ENCODE measurements around the gene ENO2. TPM values are rescaled to one million over a fixed set of nuclear protein-coding genes. Genes with fewer than 3 reads are reported as not detected.

Gene ENO2
- total RNA-seq, 1 experiment from 2014 or later, result 33.5 TPM

DNA sequence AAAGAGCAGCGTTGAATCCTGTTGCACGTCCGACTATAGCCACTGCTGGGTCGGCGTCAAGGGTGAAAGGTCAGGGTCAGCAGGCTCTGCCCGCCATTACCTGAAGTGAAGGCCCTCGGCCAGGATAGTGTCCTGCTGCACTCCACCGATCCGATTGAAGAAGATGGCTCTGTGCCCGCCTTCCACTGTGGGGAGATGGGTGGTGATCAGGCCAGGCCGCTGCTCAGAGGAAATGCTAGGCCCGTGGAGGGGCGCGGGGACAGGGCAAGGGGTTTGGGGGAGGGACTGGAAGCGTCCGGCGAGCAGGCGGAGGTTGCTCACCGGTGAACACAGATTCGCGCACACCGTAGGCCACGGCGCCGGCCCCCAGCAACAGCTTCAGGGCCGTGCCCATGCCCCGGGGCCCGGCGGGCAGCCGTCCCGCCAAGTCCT, 55.7 kb downstream of the ENO2 start:
- BruUV-seq (replicated peaks), result TSS peak; percentile 74
- intact Hi-C loops (cut with micrococcal nuclease; ENCODE audit: unreplicated experiment), result no loop called here
- POLR2A ChIA-PET, result interaction anchor here (0.6 kb wide), 1 partner anchor 910 kb away, joined by 5 read pairs; no protein-coding TSS in a partner anchor

More for the DNA sequence above, 55.7 kb downstream of the ENO2 start:
- ATAC-seq, result peak; percentile 63
- CTCF ChIA-PET, result no interaction called here
- TF ChIP-seq, protein P1, sequence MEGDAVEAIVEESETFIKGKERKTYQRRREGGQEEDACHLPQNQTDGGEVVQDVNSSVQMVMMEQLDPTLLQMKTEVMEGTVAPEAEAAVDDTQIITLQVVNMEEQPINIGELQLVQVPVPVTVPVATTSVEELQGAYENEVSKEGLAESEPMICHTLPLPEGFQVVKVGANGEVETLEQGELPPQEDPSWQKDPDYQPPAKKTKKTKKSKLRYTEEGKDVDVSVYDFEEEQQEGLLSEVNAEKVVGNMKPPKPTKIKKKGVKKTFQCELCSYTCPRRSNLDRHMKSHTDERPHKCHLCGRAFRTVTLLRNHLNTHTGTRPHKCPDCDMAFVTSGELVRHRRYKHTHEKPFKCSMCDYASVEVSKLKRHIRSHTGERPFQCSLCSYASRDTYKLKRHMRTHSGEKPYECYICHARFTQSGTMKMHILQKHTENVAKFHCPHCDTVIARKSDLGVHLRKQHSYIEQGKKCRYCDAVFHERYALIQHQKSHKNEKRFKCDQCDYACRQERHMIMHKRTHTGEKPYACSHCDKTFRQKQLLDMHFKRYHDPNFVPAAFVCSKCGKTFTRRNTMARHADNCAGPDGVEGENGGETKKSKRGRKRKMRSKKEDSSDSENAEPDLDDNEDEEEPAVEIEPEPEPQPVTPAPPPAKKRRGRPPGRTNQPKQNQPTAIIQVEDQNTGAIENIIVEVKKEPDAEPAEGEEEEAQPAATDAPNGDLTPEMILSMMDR (IDR thresholded peaks at IDR 0.05), result no peak
- TF ChIP-seq TCF7L2 (IDR thresholded peaks at IDR 0.05; ENCODE audit: low read depth, low read length) (no peak), SIN3A (IDR thresholded peaks at IDR 0.05; ENCODE audit: borderline replicate concordance, insufficient read depth, low read depth, low read length) (no peak), POLR2AphosphoS5 (IDR thresholded peaks at IDR 0.05; ENCODE audit: low read depth, low read length) (no peak), REST (IDR thresholded peaks at IDR 0.05; ENCODE audit: insufficient read depth in 1 of 2, low read depth in 2 of 2, low read length in 1 of 2) (no peak)
- Histone ChIP-seq H3K9me3 (ENCODE audit: control insufficient read depth, insufficient read depth, low read depth, low read length) (no peaks in the 10 kb centered on the region), H3K27ac (ENCODE audit: low read length) (peak overlapping the region; percentile 91), H3K4me3 (ENCODE audit: low read depth in 2 of 2, low read length in 2 of 2) (peak overlapping the region; percentile 71 to 93), H3K36me3 (ENCODE audit: control insufficient read depth, insufficient read depth, low read length) (peaks cover 12% of the 10 kb centered on the region), H3K4me1 (ENCODE audit: control insufficient read depth, insufficient read depth, low read length) (peaks cover 22% of the 10 kb centered on the region), H3K27me3 (ENCODE audit: control insufficient read depth, insufficient read depth, low read length) (no peaks in the 10 kb centered on the region)
- no peak for DNase-seq (ENCODE audit: low read depth, low spot score)
- in situ Hi-C loops (cut with HindIII; ENCODE audit: low pct_unique_long_range_greater_than_20kb, low sequenced_read_pairs), result no loop called here

Small RNA genes lying within 50 kb of the gene (microRNA-seq; reads per million reads assigned to microRNA genes)
- gene MIR141 (ENCODE audit: unreplicated experiment) (5.4 reads per million, percentile 15 among the genes with 10 or more reads in this experiment), gene MIR200C (ENCODE audit: unreplicated experiment) (61.0 reads per million, percentile 51 among the genes with 10 or more reads in this experiment)

Other genes with a start within 250 kb of the ENO2 start
- 54.3 TPM for gene ZNF384, start 225.2 kb upstream of the ENO2 start, total RNA-seq (2021; ENCODE audit: unreplicated experiment)
- gene PIANP, start 213.8 kb upstream of the ENO2 start, total RNA-seq (2021; ENCODE audit: unreplicated experiment), result 0.13 TPM
- 37.5 TPM for gene COPS7A, start 190.5 kb upstream of the ENO2 start, total RNA-seq (2021; ENCODE audit: unreplicated experiment)
- 175 TPM for gene MLF2, start 161.4 kb upstream of the ENO2 start, total RNA-seq (2021; ENCODE audit: unreplicated experiment)
- gene PTMS, start 148.2 kb upstream of the ENO2 start, total RNA-seq (2021; ENCODE audit: unreplicated experiment), result 395 TPM
- 2.7 TPM for gene LAG3, start 142.1 kb upstream of the ENO2 start, total RNA-seq (2021; ENCODE audit: unreplicated experiment)
- 0.23 TPM for gene CD4, start 125.1 kb upstream of the ENO2 start, total RNA-seq (2021; ENCODE audit: unreplicated experiment)
- gene GPR162, start 92.8 kb upstream of the ENO2 start, total RNA-seq (2021; ENCODE audit: unreplicated experiment), result 1.3 TPM
- 11.0 TPM for gene P3H3, start 86.2 kb upstream of the ENO2 start, total RNA-seq (2021; ENCODE audit: unreplicated experiment)
- 0.21 TPM for gene GNB3, start 73.7 kb upstream of the ENO2 start, total RNA-seq (2021; ENCODE audit: unreplicated experiment)
- 59.0 TPM for gene CDCA3, start 63.3 kb upstream of the ENO2 start, total RNA-seq (2021; ENCODE audit: unreplicated experiment)
- 104 TPM for gene USP5, start 62.4 kb upstream of the ENO2 start, total RNA-seq (2021; ENCODE audit: unreplicated experiment)
- 693 TPM for gene TPI1, start 47.0 kb upstream of the ENO2 start, total RNA-seq (2021; ENCODE audit: unreplicated experiment)
- gene SPSB2, start 41.3 kb upstream of the ENO2 start, total RNA-seq (2021; ENCODE audit: unreplicated experiment), result 11.6 TPM
- gene LRRC23, start 9.8 kb upstream of the ENO2 start, total RNA-seq (2021; ENCODE audit: unreplicated experiment), result 6.5 TPM
- 82.3 TPM for gene ATN1, start 13.4 kb downstream of the ENO2 start, total RNA-seq (2021; ENCODE audit: unreplicated experiment)
- not detected for gene RNU7-1, start 29.2 kb downstream of the ENO2 start, total RNA-seq (2021; ENCODE audit: unreplicated experiment)
- 126 TPM for gene C12orf57, start 29.4 kb downstream of the ENO2 start, total RNA-seq (2021; ENCODE audit: unreplicated experiment)
- gene PTPN6, start 36.8 kb downstream of the ENO2 start, total RNA-seq (2021; ENCODE audit: unreplicated experiment), result 13.7 TPM
- 138 TPM for gene PHB2, start 56.1 kb downstream of the ENO2 start, total RNA-seq (2021; ENCODE audit: unreplicated experiment)
- gene EMG1, start 56.3 kb downstream of the ENO2 start, total RNA-seq (2021; ENCODE audit: unreplicated experiment), result 54.9 TPM
- gene LPCAT3, start 103.9 kb downstream of the ENO2 start, total RNA-seq (2021; ENCODE audit: unreplicated experiment), result 54.3 TPM
- gene C1S, start 146.1 kb downstream of the ENO2 start, total RNA-seq (2021; ENCODE audit: unreplicated experiment), result 1.8 TPM
- gene C1R, start 177.9 kb downstream of the ENO2 start, total RNA-seq (2021; ENCODE audit: unreplicated experiment), result 1.3 TPM
- 10.7 TPM for gene C1RL, start 194.6 kb downstream of the ENO2 start, total RNA-seq (2021; ENCODE audit: unreplicated experiment)
- not detected for gene RBP5, start 214.3 kb downstream of the ENO2 start, total RNA-seq (2021; ENCODE audit: unreplicated experiment)
- 5.9 TPM for gene CLSTN3, start 215.8 kb downstream of the ENO2 start, total RNA-seq (2021; ENCODE audit: unreplicated experiment)